Fibroblast of skin of left biceps (primary cell): ENCODE measurements around the gene TCN2.
A peak's percentile ranks its signal among the peaks of the same experiment; 100 is the strongest.
"Not testable (repeated sequence)": the region's sequence is repeated elsewhere in the genome, so short reads cannot be mapped to it uniquely, and the experiment has no call there.

Experiments used
- DNase-seq, 2 experiments: peaks; one replicate each; pipeline ENCODE4 v3.0.0-alpha.2; 2013; ENCODE audit warnings: low read depth in 2 of 2

Gene TCN2

DNA sequence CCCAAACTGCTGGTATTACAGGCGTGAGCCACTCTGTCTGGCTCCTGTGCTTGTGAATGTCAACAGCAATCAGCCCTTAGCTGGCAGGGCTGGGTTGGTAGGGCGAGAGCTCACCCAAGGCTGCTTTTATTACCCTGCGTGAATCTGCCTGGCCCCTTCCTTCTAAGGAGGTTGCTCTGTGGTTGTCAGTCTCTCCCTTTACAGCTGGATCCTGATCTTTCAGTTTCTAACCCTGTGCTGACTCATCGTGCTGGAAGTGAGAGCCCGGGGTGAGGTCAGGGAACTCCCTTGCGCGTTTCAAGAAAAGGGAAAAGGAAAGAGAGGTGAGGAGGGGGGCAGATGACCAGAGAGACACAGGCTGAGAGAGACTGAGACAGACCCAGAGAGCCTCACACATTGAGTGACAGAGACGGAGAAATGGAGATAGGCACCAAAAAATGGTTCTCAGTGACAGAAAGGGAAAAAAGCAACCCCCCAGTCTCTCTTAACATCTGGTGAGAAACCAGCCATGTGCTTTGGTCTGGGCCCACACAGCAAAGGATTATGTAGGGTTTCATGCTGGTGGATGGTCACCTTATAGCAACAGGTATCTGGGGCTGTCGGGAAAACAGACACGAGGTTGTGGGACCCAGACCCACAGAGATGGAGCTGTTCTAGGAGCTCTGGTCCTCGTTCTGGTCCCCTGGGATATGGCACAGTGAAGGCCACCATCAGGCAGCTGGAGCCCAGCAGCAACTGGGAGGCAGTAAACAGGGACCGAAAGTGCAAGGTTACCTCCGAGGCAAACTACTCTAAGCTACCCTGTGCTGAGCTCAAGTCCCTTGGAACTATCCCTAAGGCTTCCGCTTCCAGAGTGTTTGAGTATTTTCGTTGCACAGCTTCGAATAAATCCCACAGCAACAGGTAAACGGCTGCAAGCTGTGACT is 2.5 kb downstream of the TCN2 start:
- DNase-seq = peak in 1 of 2 experiments; percentile 13

DNA sequence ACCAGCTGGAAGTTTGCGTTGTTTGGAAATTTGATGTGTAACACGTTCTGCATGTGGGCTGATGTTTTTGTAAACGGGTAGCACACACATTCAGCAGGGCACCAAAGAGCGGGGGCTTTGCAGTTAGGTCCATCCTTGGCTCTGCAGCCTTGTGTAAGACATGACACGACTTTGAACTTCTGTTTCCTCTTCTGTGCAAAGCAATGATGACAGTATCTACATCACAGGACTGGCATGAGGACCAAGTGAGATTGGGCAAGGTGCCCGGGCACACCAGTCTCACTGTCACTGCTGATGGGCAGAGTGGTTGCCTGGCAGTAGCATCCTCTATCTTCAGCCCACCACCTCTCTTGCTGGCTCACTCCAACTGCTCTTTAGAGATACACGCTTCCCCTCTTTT is 3.3 kb downstream of the TCN2 start:
- no peak for DNase-seq

DNA sequence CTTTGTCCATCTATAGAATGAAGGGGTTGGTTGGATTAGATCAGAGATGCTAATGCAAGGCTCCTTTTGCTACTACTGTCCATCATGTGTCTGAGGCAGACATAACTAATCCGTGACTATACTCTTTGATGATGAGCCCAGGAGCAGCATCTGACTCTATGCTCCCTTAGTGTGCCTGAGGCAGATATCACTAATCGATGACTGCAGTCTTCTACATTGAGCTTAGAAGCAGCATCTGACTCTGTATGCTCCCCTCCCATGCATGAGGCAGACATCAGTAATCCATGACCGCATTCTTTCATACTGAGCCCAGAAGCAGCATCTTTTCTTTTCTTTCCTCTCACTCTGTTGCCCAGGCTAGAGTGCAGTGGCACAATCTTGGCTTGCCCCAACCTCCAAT is 4.2 kb downstream of the TCN2 start:
- no peak for DNase-seq

DNA sequence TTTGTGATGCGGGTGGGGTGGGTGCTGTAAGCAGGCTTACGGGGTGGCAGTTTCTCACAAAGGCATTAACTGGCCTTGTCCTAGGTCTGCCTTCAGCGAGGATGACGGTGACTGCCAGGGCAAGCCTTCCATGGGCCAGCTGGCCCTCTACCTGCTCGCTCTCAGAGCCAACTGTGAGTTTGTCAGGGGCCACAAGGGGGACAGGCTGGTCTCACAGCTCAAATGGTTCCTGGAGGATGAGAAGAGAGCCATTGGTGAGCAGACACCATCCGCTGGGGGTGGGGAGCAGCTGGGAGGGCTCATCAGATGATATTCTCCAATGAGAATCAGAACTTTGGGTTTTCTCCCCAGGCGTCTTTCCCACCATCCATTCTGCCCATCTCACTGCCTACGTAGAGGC is 5.8 kb downstream of the TCN2 start:
- no peak for DNase-seq

DNA sequence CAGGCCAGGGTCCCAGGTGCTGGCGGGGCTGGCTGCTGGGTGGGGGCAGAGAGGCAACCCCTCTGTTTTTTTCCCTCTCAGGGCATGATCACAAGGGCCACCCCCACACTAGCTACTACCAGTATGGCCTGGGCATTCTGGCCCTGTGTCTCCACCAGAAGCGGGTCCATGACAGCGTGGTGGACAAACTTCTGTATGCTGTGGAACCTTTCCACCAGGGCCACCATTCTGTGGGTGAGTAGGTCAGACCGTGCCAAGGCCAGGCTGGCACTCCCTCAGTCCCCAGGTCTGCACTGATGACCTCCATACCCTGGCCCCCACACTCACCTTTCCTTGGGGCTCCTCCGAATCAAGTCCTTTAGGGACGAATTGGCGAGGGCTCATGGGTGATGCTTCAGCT is 7.3 kb downstream of the TCN2 start:
- no peak for DNase-seq

DNA sequence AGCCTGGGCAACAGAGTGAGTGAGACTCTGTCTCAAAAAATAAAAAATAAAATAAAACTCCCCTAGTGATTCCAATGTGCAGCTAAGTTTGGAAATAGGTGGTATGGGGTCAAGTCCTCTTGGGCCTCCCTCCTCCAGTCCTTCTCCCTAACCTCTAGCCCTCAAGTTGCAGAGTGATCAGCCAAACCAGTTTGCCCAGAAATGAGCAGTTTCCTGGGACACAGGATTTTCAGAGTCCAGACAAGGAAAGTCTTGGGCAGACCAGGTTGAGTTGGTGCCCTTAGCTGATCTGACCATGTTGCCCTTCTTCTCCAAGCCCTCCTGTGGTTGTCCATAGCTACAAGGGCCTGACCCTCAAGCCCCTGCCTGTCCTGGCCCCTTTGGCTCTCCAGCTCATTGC is 7.9 kb downstream of the TCN2 start:
- no peak for DNase-seq

DNA sequence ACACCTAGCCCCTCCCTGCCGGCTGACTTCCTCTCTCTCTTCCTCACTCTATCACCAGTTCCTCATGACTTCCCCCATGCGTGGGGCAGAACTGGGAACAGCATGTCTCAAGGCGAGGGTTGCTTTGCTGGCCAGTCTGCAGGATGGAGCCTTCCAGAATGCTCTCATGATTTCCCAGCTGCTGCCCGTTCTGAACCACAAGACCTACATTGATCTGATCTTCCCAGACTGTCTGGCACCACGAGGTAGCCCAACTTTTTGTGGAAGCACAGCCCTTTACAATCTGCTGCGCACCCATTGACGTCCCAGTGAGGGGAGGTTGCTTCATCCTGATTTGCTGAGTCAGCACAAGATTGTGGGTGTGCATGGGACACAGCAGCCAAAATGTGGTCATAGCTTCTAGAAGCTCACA is 8.6 kb downstream of the TCN2 start:
- no peak for DNase-seq

DNA sequence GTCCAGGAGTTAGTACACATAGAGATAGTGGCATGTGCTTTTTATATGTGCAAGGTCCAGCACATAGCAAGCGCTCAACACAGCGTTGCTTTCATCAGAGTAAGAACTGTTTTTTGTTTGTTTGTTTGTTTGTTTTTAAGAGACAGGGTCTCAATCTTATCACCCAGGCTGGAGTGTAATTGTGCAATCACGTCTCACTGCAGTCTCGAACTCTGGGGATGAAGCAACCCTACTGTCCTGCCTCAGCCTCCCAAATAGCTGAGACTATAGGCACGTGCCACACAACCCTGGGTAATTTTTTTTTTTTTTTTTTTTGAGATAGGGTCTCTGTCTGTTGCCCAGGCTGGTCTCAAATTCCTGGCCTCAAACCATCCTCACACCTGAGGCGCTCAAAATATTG is 10.8 kb downstream of the TCN2 start:
- DNase-seq = no peak

DNA sequence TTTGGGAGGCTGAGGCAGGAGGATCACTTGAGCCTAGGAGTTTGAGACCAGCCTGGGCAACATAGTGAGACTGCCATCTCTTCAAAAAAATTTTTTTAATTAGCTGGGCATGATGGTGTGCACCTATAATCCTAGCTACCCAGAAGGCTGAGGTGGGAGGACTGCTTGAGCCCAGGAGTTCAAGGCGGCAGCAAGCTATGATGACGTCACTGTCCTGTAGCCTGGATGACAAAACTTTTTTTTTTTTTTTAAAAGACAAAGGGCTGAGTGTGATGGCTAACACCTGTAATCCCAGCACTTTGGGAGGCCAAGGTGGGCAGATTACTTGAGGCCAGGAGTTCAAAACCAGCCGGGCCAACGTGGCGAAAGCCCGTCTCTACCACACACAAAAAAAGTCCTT is 12.9 kb downstream of the TCN2 start:
- not testable (repeated sequence) for DNase-seq

DNA sequence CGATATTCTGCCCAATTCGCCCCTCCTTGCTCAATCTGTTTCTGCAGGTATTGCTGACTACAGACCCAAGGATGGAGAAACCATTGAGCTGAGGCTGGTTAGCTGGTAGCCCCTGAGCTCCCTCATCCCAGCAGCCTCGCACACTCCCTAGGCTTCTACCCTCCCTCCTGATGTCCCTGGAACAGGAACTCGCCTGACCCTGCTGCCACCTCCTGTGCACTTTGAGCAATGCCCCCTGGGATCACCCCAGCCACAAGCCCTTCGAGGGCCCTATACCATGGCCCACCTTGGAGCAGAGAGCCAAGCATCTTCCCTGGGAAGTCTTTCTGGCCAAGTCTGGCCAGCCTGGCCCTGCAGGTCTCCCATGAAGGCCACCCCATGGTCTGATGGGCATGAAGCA is 19.4 kb downstream of the TCN2 start:
- DNase-seq = no peak

DNA sequence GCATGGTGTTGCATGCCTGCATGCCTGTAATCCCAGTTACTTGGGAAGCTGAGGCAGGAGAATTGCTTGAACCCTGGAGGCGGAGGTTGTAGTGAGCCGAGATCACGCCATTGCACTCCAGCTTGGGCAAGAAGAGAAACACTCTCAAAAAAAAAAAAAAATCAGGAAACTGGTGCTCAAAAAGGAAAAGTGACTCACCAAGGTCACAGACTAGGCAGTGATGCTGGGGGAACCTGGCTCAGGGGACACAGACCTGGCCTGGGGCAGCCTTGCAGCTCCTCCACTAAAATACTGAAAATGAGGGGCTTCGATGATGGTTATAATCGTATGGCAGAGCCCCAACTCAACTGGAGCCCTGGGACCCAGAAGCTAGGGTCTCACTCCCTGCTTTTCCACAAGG is 20.5 kb downstream of the TCN2 start:
- no peak for DNase-seq

DNA sequence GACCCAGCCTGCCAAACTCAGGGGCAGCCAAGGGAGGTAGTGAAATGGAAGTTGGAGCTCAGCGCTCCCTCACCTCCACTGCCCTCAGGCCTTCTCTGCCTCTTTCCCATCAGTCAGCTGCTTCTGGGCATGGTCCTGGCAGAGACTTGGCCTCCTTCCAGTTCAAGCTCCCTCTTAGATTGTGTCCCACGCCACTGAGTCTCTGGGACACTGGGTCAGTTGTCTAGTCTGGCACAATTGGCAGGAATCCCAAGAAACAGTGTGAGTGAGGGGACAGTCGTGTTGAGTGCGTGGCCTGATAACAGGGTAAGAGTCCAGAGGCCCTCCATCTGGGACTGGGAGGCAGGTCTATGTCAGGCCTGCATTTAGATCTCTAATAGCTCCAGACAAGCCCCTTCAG is 21.5 kb downstream of the TCN2 start:
- no peak for DNase-seq

DNA sequence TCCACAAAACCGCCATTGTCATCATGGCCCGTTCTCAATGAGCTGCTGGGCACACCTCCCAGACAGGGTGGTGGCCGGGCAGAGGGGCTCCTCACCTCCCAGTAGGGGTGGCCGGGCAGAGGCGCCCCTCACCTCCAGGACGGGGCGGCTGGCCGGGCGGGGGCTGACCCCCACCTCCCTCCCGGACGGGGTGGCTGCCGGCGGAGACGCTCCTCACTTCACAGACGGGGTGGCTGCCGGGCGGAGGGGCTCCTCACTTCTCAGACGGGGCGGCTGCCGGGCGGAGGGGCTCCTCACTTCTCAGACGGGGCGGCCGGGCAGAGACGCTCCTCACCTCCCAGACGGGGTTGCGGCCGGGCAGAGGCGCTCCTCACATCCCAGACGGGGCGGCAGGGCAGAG is 24.5 kb downstream of the TCN2 start:
- DNase-seq = not testable (repeated sequence)

DNA sequence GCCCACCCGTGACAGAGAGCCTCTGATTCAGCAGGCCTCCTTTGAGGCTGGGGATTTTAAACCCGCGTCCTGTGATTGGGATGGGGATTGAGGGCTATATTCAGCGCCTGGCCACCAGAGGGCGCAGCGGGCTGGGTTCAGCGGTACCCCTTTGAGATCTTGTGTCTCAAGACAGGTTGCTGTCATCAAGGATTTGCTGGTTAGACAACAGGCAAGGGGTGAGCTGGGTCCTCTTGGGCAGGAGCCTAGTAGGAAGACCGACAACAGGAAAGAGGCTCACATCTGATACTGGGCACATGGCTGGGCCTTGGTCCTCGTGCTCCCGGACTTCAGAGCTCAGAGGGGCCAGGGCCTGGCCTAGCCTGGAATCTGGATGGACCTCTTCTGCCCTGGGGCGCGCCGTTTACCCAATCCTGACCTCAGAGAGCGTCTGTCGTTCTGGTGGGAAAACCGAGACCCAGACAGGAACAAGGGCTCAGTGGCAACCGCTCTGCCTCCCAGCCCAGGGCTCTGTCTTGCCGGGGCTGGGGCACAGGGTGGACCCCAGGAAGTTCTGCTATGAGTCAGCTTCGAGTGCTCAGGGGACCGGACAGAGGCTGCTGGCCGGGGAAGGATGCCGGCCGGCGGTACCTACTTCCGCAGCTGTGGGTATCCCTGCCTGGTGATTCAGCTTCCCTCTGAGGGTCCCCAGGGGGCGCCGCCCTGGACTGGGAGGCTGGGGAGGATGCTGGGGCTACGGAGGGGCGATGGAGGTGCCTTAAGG is 27.7 kb downstream of the TCN2 start:
- DNase-seq = peak; percentile 53 to 57

DNA sequence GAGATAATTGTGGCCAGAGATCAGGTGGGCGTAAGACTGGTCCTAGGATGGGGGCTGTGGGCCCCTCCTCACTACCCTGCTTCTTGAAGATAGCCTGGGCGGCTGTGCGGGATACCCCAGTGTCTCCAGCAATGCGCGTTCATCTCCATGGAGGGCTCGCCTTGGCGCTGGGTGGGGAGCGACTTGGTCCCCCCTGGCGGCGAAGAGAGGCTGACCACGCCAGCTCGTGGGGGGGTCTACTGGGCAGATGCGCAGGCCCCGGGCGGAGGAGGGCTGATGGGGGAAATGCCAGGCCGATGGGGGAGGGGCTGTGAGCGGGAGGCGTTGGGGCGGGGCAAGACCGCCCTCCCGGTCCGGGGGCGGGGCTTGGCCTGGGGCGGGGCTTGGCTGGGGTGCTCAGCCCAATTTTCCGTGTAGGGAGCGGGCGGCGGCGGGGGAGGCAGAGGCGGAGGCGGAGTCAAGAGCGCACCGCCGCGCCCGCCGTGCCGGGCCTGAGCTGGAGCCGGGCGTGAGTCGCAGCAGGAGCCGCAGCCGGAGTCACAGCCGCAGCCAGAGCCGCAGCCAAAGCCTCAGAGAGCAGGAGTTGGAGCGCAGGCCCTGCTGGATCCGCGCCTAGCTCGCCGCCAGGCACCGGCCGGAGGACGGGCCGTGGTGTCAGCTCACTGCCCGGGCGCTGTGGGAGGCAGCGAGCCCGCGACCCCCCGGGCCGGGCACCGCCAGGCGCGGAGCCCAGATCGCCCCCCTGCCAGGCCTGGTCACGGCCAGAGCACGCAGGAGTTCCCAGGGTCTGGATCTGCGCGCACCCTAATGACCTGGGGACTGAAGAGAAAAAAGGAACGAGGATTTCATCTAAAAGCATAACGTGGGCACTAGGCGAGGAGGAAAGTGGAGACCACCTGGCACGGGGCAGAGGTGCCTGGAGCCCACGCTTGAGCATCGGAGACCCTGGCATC is 28.6 kb downstream of the TCN2 start, which contains the start of gene SLC35E4:
SLC35E4 (plus strand) TSS at position 509 of the 953 bp plus-strand sequence. CDS start 670 bp downstream, outside the sequence.
- peak; percentile 68 to 77 for DNase-seq

DNA sequence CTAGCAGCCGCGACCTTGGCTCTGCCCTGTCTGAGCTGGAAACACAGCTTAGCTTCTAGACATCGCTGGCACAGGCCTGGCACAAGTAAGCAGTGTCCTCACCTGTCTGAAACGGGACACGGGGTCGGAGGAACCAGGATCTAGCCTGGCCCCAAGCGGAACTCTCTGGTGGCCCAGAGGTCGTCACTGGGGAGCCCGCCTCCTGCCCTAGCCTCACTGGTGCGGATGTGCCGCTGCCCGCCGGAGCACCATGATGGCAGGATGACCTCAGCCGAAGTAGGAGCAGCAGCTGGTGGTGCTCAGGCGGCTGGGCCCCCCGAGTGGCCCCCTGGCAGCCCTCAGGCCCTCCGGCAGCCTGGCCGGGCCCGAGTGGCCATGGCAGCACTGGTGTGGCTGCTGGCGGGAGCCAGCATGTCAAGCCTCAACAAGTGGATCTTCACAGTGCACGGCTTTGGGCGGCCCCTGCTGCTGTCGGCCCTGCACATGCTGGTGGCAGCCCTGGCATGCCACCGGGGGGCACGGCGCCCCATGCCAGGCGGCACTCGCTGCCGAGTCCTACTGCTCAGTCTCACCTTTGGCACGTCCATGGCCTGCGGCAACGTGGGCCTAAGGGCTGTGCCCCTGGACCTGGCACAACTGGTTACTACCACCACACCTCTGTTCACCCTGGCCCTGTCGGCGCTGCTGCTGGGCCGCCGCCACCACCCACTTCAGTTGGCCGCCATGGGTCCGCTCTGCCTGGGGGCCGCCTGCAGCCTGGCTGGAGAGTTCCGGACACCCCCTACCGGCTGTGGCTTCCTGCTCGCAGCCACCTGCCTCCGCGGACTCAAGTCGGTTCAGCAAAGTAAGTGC is 29.5 kb downstream of the TCN2 start:
- no peak for DNase-seq

DNA sequence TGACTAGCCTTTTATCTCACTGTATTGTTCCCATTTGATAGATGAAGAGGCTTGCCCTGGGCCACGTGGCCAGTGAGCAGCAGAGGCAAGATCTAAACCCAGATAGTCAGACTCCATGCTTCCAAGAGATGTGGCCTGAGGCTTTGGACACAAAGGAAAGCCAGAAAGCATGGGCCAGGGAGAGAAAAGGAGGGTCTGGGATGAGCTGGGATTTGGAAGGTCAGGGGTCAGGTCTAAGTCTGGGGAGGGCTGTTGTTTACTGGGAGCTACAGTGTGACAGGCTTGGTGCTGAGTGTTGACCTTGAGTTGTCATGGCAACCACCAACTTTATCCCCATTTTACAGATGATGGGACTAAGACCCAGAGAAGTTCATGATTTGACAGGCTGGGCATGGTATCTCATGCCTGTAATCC is 30.7 kb downstream of the TCN2 start:
- DNase-seq = no peak

DNA sequence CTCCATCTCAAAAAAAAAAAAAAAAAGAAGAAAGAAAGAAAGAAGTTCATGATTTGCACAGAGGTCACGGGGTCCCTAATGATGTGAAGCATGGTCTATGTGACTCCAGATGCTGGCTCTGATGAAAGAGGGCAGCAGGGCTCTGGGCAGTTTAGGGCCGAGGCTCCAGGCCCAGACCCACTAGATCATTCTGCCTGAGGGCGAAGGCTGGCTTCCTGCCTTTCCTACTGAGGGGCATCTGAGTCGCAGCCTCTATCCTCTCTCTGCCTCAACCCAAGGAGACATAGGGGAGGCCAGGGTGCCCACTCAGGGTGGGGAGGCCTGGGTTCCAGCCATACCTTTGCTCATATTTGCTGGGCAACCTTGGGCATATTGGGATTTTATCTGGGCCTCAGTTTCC is 33.4 kb downstream of the TCN2 start:
- no peak for DNase-seq

DNA sequence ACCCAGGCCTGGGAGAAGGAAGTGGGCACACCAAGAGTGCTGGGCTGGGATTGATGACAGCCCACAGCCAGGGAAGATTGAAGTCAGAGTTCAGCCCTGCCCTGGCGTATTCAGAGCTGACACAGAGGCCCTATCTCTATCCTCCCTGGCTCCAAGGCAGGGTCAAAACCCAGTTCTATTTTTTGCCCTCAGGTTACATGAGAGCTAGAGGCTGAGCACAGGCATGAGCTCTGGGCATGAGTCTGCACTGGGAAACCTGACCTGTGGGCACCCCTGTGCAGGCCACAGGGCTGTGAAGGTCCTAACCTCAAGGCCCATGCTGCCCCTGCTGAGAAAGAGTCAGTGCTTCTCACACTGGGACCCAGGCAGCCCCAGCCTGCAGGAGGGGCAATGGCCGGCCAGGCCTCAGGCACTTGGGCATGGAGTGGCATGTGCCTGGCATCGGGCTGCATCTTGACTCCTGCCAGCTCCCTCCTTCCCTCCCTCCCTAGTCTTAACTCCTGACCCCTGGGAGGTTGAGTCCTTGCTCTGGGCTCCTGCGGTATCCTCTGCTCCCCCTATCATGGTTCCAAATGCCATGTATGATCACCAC is 34.0 kb downstream of the TCN2 start:
- DNase-seq = no peak
